GM12865 (cell line): ENCODE data around the gene EXOC6.
A peak's percentile ranks its signal among the peaks of the same experiment; 100 is the strongest.

Experiments used
- DNase-seq: peaks from one replicate; pipeline ENCODE4 v3.0.0; 2010; ENCODE audit warnings: low read depth
- H3K4me3 ChIP-seq: 2 replicates; pipeline ENCODE4 v1.5.1; 2011; ENCODE audit warnings: mild to moderate bottlenecking, low read depth, low read length, control low read depth
- CTCF ChIP-seq: IDR thresholded peaks from 2 replicates; pipeline ENCODE4 v1.5.1; 2011; ENCODE audit warnings: low read length, control low read depth, low read depth, inconsistent platforms; ENCODE audit not compliant: insufficient read depth; ENCODE audit errors: missing control alignments

EXOC6 gene

DNA sequence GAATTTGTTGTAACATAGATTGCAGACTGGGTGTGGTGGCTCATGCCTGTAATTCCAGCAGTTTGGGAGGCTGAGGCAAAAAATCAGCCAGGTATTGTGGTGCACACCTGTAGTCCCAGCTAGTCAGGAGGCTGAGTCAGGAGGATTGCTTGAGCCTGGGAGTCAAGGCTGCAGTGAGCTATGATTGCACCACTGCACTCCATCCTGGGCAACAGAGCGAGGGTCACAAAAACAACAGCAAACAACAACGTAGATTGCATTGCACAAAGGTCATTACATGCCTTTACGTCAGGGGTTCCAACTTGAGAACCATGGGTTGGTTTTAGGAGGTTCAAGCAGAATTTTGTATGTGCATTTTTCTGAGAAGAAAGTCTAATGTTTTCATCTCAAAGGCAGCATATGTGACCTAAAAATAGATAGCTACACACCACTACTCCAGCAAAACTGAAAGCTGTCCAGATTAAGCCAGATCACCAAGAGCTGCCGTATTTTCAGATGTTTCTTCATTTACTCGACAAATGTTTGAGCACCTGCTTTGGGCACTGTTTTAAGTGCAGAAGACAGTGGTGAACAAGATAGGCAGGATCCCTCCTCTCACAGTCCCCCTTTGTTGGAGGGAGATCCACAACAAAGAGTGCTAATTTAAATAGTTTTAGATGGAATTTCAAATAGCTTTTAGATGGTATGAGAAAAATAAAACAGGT lies 183.9 kb downstream of the EXOC6 start:
- DNase-seq = no peak
- TF ChIP-seq CTCF = no peak
- H3K4me3 ChIP-seq = no peak overlapping the region

GRCh38 chr10:93032809-93033137 lies 184.5 kb downstream of the EXOC6 start:
- no peak for DNase-seq
- no peak overlapping the region for H3K4me3 ChIP-seq
- TF ChIP-seq CTCF = no peak

DNA sequence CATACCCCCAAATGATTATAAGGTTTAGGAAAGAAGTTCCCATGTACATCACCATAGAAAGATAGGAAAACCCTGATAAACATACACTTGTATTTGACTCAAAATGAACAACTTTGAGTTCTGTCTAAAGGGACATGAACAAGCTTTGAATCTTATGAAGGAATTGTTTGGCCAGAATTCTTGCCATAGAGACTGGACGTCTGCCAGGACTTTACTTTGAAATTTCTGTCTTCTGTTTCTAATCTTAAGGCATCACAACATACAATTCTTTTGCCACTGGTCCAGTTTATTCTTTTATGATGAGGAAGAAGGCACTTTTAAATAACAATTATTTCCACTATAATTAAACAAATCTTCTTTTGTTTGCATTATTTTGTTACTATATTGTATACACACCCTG lies 186.1 kb downstream of the EXOC6 start:
- H3K4me3 ChIP-seq = no peak overlapping the region
- no peak for TF ChIP-seq CTCF
- DNase-seq = no peak

DNA sequence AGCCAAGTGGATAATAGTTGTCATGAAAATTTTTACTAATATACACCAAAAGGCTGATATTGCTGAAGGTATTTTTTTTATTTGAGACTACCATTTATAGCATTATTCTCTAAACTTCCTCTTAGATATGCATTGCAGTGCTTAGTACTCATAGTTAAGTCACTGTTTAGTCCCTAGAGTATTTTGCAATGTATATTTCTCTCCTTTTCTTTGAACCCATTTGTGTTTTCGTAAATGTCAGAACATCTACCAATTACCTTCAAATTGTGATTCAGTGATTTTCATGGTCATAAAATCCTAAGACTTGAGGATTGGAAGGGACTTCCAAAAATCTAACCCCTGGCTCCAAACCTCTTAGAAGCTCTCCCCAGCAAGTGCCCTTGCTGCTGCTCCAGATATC lies 190.8 kb downstream of the EXOC6 start:
- no peak for TF ChIP-seq CTCF
- DNase-seq = no peak
- no peak overlapping the region for H3K4me3 ChIP-seq

DNA sequence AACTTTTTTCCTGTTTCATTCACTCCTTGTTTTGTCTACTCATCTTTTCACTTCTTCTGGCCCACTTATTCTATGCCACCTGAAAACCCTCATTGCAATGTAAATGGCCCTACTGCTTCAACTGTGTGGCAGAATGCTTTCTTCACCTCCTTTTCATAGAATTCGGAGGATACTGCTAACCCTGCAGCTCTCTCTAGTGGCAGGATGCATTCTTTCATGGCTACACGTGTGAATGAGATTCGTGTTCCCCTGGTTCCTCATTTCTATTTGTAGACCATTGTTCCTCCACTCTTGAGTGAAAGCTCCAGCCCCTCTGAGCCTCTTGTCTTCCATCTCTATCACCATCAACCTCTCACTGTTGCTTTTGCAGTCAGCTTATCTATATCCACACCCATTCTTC lies 191.4 kb downstream of the EXOC6 start:
- peak; percentile 48 for TF ChIP-seq CTCF
- DNase-seq = peak; percentile 36
- no peak overlapping the region for H3K4me3 ChIP-seq

DNA sequence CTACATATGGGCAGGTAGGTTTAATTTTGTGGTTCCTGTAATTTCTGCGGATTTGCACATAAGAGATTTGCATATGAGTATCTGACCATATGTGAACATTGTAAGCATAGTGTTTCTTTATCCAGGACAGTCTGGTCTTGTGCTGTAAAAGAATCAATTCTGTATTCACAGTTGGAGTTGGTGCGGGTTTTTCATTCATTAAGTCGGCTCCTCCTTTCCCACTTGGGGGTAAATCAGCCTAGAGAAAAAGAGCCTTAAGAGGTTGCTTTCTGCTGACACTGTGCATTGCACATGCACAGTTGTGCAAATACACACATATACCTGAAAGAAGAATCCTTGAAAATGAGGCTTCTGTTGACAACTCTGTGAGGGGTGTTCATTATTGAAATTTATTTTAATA lies 206.2 kb downstream of the EXOC6 start:
- no peak overlapping the region for H3K4me3 ChIP-seq

More for the DNA sequence above, 206.2 kb downstream of the EXOC6 start:
- DNase-seq = no peak
- no peak for TF ChIP-seq CTCF
